ENCODE results near the gene METTL16. TPM values are rescaled to one million over a fixed set of nuclear protein-coding genes. Genes with fewer than 3 reads are reported as not detected.
A peak's percentile ranks its signal among the peaks of the same experiment; 100 is the strongest.

METTL16 gene
- total and polyA plus RNA-seq, 2 experiments from 2014 or later, result 19.3 to 23.9 TPM

GRCh38 chr17:2418572-2418971 is 93.1 kb downstream of the METTL16 start:
- no peak for DNase-seq (ENCODE audit: low read depth in 1 of 2, low spot score in 1 of 2)
- H3K27me3 ChIP-seq, result no peaks in the 10 kb centered on the region
- H3K27ac ChIP-seq, result no peak overlapping the region
- H3K4me1 ChIP-seq (ENCODE audit: low read depth), result peaks cover 6% of the 10 kb centered on the region
- no peaks in the 10 kb centered on the region for H3K9me3 ChIP-seq (ENCODE audit: low read depth)
- TF ChIP-seq CTCF (IDR thresholded peaks at IDR 0.05; ENCODE audit: low read depth, low read length), result no peak
- H3K36me3 ChIP-seq, result peaks cover 10% of the 10 kb centered on the region
- no peak overlapping the region for H3K4me3 ChIP-seq

- Histone ChIP-seq H3K4me3 (no peak overlapping the region), H3K27me3 (no peaks in the 10 kb centered on the region), H3K36me3 (peaks cover 10% of the 10 kb centered on the region), H3K4me1 (ENCODE audit: low read depth) (peaks cover 6% of the 10 kb centered on the region), H3K27ac (peak overlapping the region; percentile 71), H3K9me3 (ENCODE audit: low read depth) (no peaks in the 10 kb centered on the region)
- TF ChIP-seq CTCF (IDR thresholded peaks at IDR 0.05; ENCODE audit: low read depth, low read length), result peak; percentile 93
- DNase-seq (ENCODE audit: low read depth in 1 of 2, low spot score in 1 of 2), result peak; percentile 88 to 93
These were observed 95.5 kb downstream of the METTL16 start for GRCh38 chr17:2416010-2416734.

GRCh38 chr17:2415081-2415480 is 96.6 kb downstream of the METTL16 start:
- Histone ChIP-seq H3K4me3 (no peak overlapping the region), H3K27me3 (no peaks in the 10 kb centered on the region), H3K36me3 (peaks cover 7% of the 10 kb centered on the region), H3K4me1 (ENCODE audit: low read depth) (peaks cover 6% of the 10 kb centered on the region), H3K9me3 (ENCODE audit: low read depth) (no peaks in the 10 kb centered on the region), H3K27ac (no peak overlapping the region)
- no peak for TF ChIP-seq CTCF (IDR thresholded peaks at IDR 0.05; ENCODE audit: low read depth, low read length)
- no peak for DNase-seq (ENCODE audit: low read depth in 1 of 2, low spot score in 1 of 2)

- H3K4me1 ChIP-seq (ENCODE audit: low read depth), result peaks cover 6% of the 10 kb centered on the region
- no peaks in the 10 kb centered on the region for H3K9me3 ChIP-seq (ENCODE audit: low read depth)
- TF ChIP-seq CTCF (IDR thresholded peaks at IDR 0.05; ENCODE audit: low read depth, low read length), result no peak
- no peaks in the 10 kb centered on the region for H3K27me3 ChIP-seq
- H3K36me3 ChIP-seq, result peaks cover 2% of the 10 kb centered on the region
- no peak overlapping the region for H3K4me3 ChIP-seq
- DNase-seq (ENCODE audit: low read depth in 1 of 2, low spot score in 1 of 2), result no peak
- no peak overlapping the region for H3K27ac ChIP-seq
These were observed 97.1 kb downstream of the METTL16 start for GRCh38 chr17:2414446-2415064.

- Histone ChIP-seq H3K36me3 (no peaks in the 10 kb centered on the region), H3K27me3 (no peaks in the 10 kb centered on the region), H3K9me3 (ENCODE audit: low read depth) (no peaks in the 10 kb centered on the region), H3K27ac (peak overlapping the region; percentile 45), H3K4me1 (ENCODE audit: low read depth) (peaks cover 6% of the 10 kb centered on the region), H3K4me3 (no peak overlapping the region)
- peak; percentile 13 for TF ChIP-seq CTCF (IDR thresholded peaks at IDR 0.05; ENCODE audit: low read depth, low read length)
- DNase-seq (ENCODE audit: low read depth in 1 of 2, low spot score in 1 of 2), result peak in 1 of 2 donors; percentile 35
These were observed 99.1 kb downstream of the METTL16 start for GRCh38 chr17:2412561-2413021.
